ENCODE results near the gene SPACA5.

DNA sequence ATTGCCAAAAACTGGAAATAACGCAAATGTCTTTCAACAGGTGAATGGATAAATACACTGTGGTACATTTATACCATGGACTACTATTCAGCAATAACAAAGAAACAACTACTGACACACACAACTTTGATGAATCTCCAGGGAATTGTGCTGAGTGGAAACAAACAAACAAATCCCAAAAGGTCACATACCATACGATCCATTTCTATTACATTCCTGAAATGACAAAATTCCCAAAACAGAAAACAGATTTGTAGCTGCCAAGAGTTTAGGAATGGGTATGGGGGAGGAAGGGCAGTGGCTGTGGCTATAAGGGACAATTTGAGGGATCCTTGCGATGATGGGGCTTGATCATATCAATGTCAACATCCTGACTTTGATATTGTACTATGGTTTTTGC is 5.5 kb upstream of the SPACA5 start:
- TF ChIP-seq, protein P1, sequence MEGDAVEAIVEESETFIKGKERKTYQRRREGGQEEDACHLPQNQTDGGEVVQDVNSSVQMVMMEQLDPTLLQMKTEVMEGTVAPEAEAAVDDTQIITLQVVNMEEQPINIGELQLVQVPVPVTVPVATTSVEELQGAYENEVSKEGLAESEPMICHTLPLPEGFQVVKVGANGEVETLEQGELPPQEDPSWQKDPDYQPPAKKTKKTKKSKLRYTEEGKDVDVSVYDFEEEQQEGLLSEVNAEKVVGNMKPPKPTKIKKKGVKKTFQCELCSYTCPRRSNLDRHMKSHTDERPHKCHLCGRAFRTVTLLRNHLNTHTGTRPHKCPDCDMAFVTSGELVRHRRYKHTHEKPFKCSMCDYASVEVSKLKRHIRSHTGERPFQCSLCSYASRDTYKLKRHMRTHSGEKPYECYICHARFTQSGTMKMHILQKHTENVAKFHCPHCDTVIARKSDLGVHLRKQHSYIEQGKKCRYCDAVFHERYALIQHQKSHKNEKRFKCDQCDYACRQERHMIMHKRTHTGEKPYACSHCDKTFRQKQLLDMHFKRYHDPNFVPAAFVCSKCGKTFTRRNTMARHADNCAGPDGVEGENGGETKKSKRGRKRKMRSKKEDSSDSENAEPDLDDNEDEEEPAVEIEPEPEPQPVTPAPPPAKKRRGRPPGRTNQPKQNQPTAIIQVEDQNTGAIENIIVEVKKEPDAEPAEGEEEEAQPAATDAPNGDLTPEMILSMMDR (IDR thresholded peaks at IDR 0.05; ENCODE audit: insufficient read depth, low read depth, low read length) = no peak
- no peak for TF ChIP-seq EZH2 (IDR thresholded peaks at IDR 0.05; ENCODE audit: insufficient read depth, low read length)
